Measurements from ENCODE around the gene RHOT1.
A peak's percentile ranks its signal among the peaks of the same experiment; 100 is the strongest.
"Not testable (repeated sequence)": the region's sequence is repeated elsewhere in the genome, so short reads cannot be mapped to it uniquely, and the experiment has no call there.

Gene RHOT1

GRCh38 chr17:32124985-32125847 lies 17.1 kb upstream of the RHOT1 start:
- no peak for DNase-seq

- no peak for DNase-seq
These were observed 16.5 kb upstream of the RHOT1 start for GRCh38 chr17:32125848-32126153.

GRCh38 chr17:32126325-32126724 lies 16.0 kb upstream of the RHOT1 start:
- no peak for DNase-seq

GRCh38 chr17:32126746-32127145 lies 15.6 kb upstream of the RHOT1 start:
- DNase-seq: no peak

GRCh38 chr17:32127158-32127897 lies 15.0 kb upstream of the RHOT1 start:
- DNase-seq: peak; percentile 88

- DNase-seq: not testable (repeated sequence)
These were observed 13.8 kb upstream of the RHOT1 start for GRCh38 chr17:32128470-32128869.

- DNase-seq: not testable (repeated sequence)
These were observed 6.7 kb upstream of the RHOT1 start for GRCh38 chr17:32135497-32136117.

- no peak for DNase-seq
These were observed 5.4 kb upstream of the RHOT1 start for GRCh38 chr17:32136856-32137255.

- not testable (repeated sequence) for DNase-seq
These were observed 2.8 kb upstream of the RHOT1 start for GRCh38 chr17:32139504-32139903.

GRCh38 chr17:32141258-32141657 lies 1.0 kb upstream of the RHOT1 start:
- DNase-seq: peak; percentile 79

GRCh38 chr17:32141679-32142037 lies 644 bp upstream of the RHOT1 start:
- no peak for DNase-seq

GRCh38 chr17:32142857-32143526 lies 690 bp downstream of the RHOT1 start:
- DNase-seq: peak; percentile 63

- no peak for DNase-seq
These were observed 1.2 kb downstream of the RHOT1 start for GRCh38 chr17:32143527-32143870.

GRCh38 chr17:32144442-32144841 lies 2.1 kb downstream of the RHOT1 start:
- DNase-seq: not testable (repeated sequence)

GRCh38 chr17:32148351-32148750 lies 6.0 kb downstream of the RHOT1 start:
- DNase-seq: no peak

- no peak for DNase-seq
These were observed 8.1 kb downstream of the RHOT1 start for GRCh38 chr17:32150358-32150757.

- DNase-seq: no peak
These were observed 9.8 kb downstream of the RHOT1 start for GRCh38 chr17:32152130-32152529.

GRCh38 chr17:32155896-32156295 lies 13.6 kb downstream of the RHOT1 start:
- DNase-seq: no peak

GRCh38 chr17:32156656-32157055 lies 14.4 kb downstream of the RHOT1 start:
- no peak for DNase-seq

GRCh38 chr17:32157225-32157624 lies 14.9 kb downstream of the RHOT1 start:
- DNase-seq: no peak

GRCh38 chr17:32158870-32159585 lies 16.7 kb downstream of the RHOT1 start:
- no peak for DNase-seq

GRCh38 chr17:32159586-32160438 lies 17.5 kb downstream of the RHOT1 start:
- DNase-seq: no peak

Measured in RPMI8226 (cell line).